Right lung (tissue), 5 donors: ENCODE results near the gene PTGS1. TPM values are rescaled to one million over a fixed set of nuclear protein-coding genes. Genes with fewer than 3 reads are reported as not detected.
"Not testable (repeated sequence)": the region's sequence is repeated elsewhere in the genome, so short reads cannot be mapped to it uniquely, and the experiment has no call there.

Experiments used
- DNase-seq, 2 donors: peaks; one replicate each; pipeline ENCODE4 v3.0.0-alpha.2; 2013
- polyA plus RNA-seq, 5 donors: library from polyadenylated mRNA; unstranded; fragments of 120-200 nt; gene quantifications; one replicate each; pipeline versions ENCODE4 v1.2.1 to v1.2.3, GENCODE V29; 2013; ENCODE audit warnings: inconsistent platforms in 1 of 5, low replicate concordance in 1 of 5; ENCODE audit not compliant: insufficient read length in 5 of 5, insufficient read depth in 1 of 5

The PTGS1 gene
- polyA plus RNA-seq, 5 donors = 3.7 to 5.6 (median 4.0) TPM

DNA sequence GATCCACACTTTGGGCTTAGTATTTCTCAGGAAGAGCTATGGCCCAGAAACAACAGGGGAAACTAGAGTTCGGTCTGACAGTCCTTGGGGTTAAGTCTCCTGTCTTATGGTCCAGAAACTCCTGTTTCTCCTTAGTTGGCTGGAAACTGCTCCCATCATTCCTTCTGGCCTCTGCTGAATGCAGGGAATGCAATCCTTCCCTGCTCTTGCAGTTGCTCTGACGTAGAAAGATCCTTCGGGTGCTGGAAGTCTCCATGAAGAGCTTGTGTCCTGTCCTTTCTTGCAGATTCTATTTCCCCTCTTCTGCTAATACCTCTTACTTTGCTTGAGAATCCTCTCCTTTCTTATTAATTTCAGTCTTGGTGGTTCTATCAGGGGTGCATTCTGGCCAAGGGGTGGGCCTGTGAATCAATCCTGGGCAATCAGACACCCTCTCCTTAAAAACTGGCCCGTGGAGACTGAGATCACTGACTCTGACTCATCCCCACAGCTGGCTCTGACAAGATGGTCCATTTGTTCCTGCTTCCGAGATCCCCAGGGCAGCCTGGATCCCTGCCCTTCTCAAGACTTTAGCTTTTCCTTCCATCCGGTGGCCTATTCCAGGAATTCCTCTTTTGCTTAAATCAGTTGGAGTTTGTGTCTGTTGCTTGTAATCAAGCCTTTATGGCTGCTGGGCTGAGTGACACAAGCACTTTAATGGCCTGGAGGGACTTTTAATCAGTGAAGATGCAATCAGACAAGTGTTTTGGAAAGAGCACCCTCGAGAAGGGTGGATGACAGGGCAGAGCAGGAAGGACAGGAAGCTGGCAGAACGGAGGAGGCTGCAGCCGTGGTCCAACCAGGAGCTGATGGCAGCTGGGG is 23.7 kb downstream of the PTGS1 start:
- no peak for DNase-seq

DNA sequence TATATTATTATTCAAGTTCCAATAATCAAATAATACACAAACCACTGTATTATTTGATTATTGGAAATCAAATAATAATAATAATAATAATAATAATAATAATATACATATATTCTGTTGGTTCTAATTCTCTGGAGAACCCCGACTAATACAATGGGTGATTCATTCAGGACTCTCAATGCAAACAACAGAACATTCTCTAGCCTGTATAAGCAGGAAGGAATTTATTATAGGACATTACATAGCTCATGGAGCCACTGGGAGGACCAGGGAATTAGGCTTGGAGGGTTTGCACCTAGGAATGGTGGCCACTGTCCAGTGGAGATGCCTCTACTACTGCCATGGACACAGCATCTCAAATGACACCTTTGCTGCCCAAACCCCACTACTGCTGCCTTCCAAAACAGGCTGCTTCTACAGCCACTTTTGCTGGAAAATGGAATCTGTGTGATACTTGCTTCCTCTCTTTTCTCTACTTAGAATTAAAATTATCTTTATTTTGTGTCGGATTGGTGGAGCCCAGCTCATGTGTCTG is 25.9 kb downstream of the PTGS1 start:
- DNase-seq = no peak

DNA sequence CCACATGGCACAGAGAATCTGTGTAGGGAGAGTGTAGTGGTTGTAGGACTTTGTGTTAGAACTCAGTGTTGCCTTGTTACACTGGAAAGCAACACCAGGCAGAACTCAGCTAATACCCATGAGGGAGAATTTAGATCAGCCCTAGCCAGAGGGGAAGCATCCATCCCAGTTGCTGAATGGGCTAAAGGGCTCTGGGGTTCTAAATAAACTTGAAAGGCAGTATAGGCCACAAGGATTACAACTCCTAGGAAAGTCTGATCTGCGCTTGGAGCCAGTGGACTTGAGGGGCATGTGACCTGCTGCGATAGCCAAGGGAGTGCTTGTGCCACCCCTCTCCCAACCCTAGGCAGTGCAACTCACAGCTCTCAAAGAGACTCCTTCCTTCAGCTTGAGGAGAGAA is 26.9 kb downstream of the PTGS1 start:
- no peak for DNase-seq

DNA sequence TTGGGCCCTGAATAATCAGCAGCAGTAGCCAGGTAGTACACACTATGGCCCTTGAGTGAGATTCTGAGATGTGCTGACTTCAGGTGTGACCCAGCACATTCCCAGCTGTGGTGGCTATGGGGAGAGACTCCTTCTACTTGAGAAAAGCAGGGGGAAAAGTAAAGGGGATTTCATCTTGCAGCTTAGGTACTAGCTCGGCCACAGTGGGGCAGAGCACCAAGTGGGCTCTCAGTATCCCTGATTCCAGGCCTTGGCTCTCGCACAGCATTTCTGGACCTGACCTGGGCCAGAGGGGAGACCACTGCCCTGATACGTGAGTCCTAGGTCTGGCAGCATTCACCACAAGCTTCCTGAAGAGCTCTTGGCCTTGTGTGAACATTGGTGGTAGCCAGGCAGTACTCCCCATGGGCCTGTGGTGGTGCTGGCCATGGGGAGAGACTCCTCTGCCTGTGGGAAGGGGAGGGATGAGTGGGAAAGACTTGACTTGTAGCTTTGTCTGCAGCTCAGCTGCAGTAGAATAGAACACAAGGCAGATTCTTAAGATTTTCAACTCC is 27.6 kb downstream of the PTGS1 start:
- DNase-seq = no peak

DNA sequence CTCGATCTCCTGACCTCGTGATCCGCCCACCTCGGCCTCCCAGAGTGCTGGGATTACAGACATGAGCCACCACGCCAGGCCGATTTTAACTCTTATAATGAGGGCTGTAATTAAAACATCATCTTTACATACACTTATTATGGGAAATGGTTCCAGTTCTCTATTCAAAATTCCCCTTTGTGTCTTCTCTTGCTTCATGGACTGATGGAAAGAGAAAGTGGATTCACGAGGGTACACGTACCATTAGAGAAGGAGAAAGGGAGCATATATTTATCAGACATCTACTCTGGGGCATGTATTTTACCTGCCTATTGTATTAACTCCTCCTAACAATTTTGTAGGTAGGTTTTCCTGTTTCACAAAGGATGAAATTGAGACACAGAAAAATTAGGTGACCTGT is 31.1 kb downstream of the PTGS1 start:
- DNase-seq = no peak

DNA sequence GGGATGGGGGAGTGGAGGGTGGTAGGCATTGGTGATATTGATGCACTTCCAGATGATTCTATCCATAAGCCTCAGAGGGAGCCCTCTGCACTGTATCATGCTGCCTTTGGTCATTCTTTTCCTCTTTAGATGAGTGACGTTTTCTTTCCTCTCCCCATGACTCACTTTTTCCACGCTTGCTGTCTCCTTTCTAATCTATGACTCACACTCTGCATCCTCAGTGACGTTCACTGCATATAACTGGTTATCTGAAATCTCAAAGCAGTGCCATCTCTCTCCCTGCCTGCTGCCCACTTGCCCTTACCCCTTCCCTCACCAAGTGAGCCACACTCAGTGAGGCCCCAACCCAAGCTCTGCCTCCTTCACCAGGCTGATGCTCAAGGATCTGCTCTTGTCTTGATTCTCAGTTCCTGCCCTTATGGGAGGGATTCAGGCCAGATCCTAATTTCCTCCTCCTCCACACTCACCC is 31.6 kb downstream of the PTGS1 start:
- DNase-seq = no peak

DNA sequence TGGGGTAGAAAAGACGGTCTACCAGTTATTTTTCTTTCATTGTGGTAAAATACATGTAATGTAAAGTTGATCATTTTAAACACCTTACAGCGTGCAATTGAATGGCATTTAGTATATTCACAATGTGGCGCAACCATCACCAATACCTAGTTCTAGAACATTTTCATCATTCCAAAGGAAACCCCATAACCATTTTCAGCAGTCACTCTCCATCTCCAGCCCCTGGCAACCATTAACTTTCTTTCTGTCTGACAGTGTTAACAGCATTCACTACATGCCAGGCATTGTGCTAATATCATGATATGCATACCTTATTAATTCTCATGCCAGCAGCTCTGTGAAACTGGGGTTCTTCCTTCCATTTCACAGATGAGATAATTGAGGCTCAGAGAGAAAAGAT is 32.0 kb downstream of the PTGS1 start:
- no peak for DNase-seq

DNA sequence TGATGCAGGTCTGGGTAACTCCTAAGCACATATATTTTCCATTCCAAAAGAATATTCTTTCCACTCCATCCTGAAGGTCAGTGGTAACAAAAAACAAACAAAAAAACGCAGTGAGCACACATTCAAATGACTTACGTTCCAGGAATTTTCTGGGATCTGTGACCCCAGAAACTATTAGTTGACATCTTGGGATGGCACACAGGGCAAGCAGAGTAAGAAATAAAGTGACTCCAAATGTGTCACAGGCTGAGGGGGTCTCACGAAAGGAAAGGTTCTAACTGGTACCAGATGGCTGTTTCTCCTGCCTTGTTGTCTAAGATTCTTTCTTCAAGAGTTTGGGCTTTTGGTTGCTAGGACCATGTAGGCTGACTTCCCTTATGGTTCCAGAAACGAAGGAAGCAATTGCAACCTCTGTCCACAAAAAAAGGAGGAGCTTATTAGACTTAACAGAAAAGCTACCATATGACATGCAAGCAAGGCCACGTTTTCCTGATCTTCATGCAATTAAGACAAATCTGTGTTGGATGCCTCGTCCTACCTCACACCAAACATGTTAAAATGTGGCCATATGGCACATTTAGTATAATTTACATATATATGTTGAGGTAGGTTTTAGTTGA is 32.7 kb downstream of the PTGS1 start:
- no peak for DNase-seq

DNA sequence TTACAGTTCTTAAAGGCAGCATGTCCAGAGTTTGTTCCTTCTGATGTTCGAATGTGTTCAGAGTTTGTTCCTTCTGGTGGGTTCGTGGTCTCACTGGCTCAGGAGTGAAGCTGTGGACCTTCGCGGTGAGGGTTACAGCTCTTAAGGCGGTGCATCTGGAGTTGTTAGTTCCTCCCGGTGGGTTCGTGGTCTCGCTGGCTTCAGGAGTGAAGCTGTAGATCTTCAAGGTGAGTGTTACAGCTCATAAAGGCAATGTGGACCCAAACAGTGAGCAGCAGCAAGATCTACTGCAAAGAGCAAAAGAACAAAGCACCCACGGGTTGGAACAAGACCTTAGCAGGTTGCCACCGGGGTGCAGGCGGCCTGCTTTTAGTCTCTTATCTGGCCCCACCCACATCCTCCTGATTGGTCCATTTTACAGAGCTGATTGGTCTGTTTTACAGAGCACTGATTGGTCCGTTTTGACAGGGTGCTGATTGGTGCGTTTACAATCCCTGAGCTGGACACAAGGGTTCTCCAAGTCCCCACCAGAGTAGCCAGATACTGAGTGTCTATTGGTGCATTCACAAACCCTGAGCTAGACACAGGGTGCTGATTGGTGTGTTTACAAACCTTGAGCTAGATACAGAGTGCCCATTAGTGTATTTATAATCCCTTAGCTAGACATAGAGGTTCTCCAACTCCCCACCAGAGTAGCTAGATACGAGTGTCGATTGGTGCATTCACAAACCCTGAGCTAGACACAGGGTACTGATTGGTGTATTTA is 34.7 kb downstream of the PTGS1 start:
- DNase-seq = not testable (repeated sequence)

DNA sequence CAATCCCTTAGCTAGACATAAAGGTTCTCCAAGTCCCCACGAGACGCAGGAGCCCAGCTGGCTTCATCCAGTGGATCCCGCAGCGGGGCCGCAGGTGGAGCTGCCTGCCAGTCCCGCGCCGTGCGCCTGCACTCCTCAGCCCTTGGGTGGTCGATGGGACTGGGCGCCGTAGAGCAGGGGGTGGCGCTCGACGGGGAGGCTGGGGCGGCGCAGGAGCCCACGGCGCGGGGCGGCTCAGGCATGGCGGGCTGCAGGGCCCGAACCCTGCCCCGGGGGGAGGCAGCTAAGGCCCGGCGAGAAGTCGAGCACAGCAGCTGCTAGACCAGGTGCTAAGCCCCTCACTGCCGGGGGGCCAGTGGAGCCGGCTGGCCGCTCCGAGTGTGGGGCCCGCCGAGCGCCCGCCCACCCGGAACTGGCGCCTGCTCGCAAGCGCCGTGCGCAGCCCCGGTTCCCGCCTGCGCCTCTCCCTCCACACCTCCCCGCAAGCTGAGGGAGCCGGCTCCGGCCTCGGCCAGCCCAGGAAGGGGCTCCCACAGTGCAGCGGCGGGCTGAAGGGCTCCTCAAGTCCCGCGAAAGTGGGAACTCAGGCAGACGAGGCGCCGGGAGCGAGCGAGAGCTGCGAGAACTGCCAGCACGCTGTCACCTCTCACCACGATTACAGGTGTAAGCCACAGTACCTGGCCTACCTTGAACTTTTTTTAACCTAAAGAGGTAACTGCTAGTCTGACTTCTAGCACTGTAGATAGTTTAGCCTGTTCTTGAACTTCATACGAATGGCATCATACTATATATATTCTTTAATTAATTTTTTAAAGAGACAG is 35.5 kb downstream of the PTGS1 start:
- no peak for DNase-seq

DNA sequence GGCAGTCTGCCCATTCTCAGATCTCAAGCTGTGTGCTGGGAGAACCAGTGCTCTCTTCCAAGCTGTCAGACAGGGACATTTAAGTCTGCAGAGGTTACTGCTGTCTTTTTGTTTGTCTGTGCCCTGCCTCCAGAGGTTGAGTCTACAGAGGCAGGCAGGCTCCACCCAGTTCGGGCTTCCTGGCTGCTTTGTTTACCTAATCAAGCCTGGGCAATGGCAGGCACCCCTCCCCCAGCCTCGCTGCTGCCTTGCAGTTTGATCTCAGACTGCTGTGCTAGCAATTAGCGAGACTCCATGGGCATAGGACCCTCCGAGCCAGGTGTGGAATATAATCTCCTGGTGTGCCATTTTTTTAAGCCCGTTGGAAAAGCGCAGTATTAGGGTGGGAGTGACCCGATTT is 43.3 kb downstream of the PTGS1 start:
- not testable (repeated sequence) for DNase-seq

DNA sequence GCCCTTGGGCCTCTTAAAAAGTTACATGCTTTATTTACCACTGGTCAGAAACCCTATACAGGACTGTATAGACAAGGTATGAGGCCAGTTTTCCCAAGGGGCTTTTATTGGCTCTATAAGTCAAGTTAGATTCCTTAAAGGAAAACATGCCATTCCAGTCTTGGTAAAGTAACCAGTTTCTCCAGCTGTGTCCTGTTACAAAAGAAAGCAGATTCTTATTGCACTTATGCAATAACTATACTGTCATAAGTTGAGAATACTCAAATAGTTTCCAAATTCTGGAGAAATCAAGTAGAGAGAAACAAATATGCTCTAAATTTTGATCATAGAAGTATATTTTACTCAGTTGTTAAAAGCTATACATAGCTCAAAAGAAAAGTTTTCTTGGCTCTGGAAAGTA is 47.2 kb downstream of the PTGS1 start:
- no peak for DNase-seq

DNA sequence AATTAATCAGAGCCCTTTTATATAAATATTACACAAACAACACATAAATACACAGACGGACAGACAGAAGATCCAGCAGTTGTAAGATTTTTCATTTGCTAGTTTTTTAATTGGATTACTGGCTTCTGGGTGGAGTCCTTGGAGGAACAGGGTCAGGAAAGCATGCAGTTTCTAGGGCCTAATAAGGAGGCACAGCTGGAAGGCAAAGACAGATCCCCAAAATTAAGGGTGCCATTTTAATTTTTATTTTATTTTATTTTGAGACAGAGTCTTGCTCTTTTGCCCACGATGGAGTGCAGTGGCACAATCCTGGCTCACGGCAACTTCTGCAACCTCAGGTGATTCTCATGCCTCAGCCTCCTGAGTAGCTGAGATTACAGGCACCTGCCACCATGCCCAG is 49.5 kb downstream of the PTGS1 start:
- DNase-seq = no peak

DNA sequence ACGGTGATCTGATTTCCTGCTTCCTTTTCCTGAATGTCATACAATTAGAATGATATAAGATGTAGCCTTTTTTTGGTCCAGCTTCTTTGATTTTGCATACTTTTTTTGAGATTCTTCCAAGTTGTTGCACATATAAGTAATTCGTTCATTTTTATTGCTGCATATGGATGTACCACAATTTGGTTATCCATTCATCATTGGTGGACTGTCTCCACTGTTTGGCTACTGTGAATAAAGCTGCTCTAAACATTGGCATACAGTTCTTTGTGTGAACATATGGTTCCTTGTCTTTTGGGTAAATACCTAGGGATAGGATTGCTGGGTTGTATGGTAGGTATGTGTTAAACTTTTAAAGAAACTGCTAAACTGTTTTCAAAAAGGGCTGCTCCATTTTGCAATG is 54.3 kb downstream of the PTGS1 start:
- DNase-seq = no peak

DNA sequence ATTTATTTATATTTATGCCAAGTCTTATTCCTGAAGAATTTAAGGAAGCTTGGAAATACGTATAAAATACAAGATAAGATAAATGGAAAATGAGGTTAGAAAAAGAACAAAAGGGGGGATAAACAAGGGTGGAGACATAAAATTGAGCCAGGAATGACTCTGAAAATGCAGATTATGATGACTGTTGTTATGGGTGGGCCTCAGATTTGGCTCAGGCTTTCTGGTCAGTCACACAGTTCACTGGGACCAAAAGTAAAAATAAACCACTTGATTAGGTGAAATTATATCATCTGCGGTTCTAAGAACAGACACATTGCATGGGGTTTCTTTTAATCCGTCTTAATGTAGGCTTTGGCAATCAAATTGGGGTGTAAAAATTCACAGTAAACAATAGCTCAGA is 55.9 kb downstream of the PTGS1 start:
- DNase-seq = no peak

DNA sequence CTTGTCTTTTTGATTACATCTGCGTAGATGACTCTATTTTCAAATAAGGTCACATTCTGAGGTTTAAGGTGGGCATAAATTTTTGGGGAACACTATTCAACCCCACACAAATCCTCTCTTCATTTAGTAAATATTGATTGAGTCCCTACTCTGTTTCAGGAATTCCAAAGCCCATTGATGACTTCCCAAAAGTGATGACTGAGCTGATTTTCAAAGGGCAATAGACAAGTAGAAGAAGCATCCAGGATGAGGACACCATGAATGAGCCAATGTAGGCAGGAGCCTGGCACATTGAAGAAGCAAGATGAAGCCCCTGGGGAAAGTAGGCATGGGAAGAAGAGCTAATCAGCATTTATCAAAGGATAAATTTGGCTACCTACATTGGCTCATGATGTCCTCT is 71.7 kb downstream of the PTGS1 start:
- DNase-seq = no peak

DNA sequence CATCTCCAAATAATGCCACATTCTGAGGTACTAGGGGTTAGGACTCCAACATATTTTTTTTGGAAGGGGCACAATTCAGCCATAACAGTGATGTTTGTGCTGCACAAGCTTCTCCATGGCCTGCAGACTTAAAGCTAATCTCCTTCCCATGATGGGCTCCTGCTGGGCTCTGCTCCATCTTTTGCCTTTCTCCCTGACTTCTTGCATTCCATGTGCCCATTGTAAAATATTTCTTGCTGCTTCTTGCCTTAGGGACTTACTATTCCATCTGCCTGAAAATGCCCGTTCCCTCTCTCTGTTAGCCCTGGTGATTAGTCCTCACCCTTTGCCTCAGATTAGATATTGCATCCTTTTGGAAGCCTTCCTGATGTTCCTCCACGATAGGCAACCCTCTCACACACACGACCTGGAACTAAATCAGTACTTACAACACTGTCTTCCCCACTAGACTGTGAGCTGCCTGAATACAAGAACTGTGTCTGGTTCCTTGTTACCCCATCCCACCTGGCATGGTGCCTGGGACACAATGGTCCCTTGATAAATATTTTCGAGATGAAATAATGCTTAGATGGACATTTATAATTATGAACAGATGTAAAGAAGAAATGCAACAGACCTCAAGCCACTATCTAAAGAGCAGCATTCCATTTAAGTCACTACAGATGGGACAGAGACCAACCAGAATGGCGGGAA is 73.4 kb downstream of the PTGS1 start:
- DNase-seq = no peak
